ENCODE data around the gene AQP6.

Gene AQP6

GRCh38 chr12:50016501-50017475, 44.0 kb downstream of the AQP6 start:
- no peak for TF ChIP-seq CTCF (IDR thresholded peaks at IDR 0.05; ENCODE audit: control extremely low read depth, extremely low read depth, low read depth, missing control alignments)
- ChIA-PET CTCF (interaction anchor here (0.6 to 6.7 kb wide), 9 partner anchors 7 to 71 kb away, joined by 3 to 35 read pairs (median 5); partner anchors contain the start of gene AQP6), POLR2A (no interaction called here)
- no peak for DNase-seq (ENCODE audit: extremely low spot score)

GRCh38 chr12:50017641-50018040, 44.9 kb downstream of the AQP6 start:
- no peak for TF ChIP-seq CTCF (IDR thresholded peaks at IDR 0.05; ENCODE audit: control extremely low read depth, extremely low read depth, low read depth, missing control alignments)
- ChIA-PET CTCF (interaction anchor here (1.1 to 4.9 kb wide), 6 partner anchors 8 to 71 kb away, joined by 3 to 18 read pairs (median 4); no protein-coding TSS in a partner anchor), POLR2A (interaction anchor here (0.6 kb wide), 1 partner anchor 19 kb away, joined by 3 read pairs; no protein-coding TSS in a partner anchor)
- DNase-seq (ENCODE audit: extremely low spot score): no peak

GRCh38 chr12:50018154-50018553, 45.4 kb downstream of the AQP6 start:
- ChIA-PET POLR2A (no interaction called here), CTCF (interaction anchor here (1.1 to 4.9 kb wide), 7 partner anchors 9 to 72 kb away, joined by 3 to 18 read pairs (median 4); no protein-coding TSS in a partner anchor)
- TF ChIP-seq CTCF (IDR thresholded peaks at IDR 0.05; ENCODE audit: control extremely low read depth, extremely low read depth, low read depth, missing control alignments): no peak
- DNase-seq (ENCODE audit: extremely low spot score): no peak

GRCh38 chr12:50018968-50019367, 46.2 kb downstream of the AQP6 start:
- no peak for DNase-seq (ENCODE audit: extremely low spot score)
- ChIA-PET CTCF (interaction anchor here (1.1 to 4.9 kb wide), 5 partner anchors 10 to 52 kb away, joined by 4 to 18 read pairs (median 5); no protein-coding TSS in a partner anchor), POLR2A (no interaction called here)

DNA sequence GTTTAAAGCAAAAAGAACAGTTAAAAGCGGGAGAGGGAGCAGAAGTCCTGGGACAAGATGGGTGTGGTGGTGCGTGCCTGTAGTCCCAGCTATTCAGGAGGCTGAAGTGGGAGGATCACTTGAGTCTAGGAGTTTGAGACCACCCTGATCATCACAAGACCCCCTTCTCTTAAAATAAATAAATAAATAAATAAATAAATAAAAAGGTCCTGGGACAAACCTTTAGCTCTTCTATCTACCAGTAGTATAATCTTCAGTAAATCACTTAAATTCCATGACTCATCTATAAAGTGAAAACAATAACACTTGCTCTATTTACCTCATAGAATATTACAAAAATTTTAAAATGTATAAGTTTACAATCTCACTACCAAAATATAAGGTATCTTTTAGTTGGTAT, 46.8 kb downstream of the AQP6 start:
- no peak for DNase-seq (ENCODE audit: extremely low spot score)
- POLR2A ChIA-PET: no interaction called here
- TF ChIP-seq CTCF (IDR thresholded peaks at IDR 0.05; ENCODE audit: control extremely low read depth, extremely low read depth, low read depth, missing control alignments): no peak
- CTCF ChIA-PET: interaction anchor here (1.4 to 4.9 kb wide), 4 partner anchors 17 to 52 kb away, joined by 4 to 18 read pairs (median 7); no protein-coding TSS in a partner anchor

More at GRCh38 chr12:50018968-50019367, 46.2 kb downstream of the AQP6 start:
- no peak for TF ChIP-seq CTCF (IDR thresholded peaks at IDR 0.05; ENCODE audit: control extremely low read depth, extremely low read depth, low read depth, missing control alignments)

DNA sequence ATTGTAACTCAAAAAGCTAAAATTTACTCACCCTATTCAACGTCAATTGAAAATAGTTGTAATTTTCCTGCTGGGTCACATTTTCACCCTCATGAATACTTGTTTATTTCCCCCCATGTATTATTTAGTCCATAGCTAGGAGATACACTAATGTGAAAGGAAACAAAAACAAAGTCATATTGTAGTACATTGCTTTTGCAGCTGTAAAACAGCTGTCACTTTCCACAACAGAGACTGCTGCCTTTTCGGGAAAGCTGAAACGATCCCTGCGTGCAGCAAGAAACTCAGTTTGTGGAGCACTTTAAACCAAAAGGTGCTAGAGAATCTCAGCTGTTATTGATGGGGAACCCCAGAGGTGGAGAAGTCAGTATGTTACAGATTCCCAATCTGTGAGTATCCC, 48.3 kb downstream of the AQP6 start:
- POLR2A ChIA-PET: no interaction called here
- DNase-seq (ENCODE audit: extremely low spot score): no peak
- CTCF ChIA-PET: interaction anchor here (0.8 to 2.2 kb wide), 9 partner anchors 10 to 54 kb away, joined by 3 to 9 read pairs (median 5); no protein-coding TSS in a partner anchor
- TF ChIP-seq CTCF (IDR thresholded peaks at IDR 0.05; ENCODE audit: control extremely low read depth, extremely low read depth, low read depth, missing control alignments): no peak
